Kidney (tissue), 14 donors: ENCODE measurements around the gene A3GALT2. TPM values are rescaled to one million over a fixed set of nuclear protein-coding genes. Genes with fewer than 3 reads are reported as not detected.

ENCODE experiments used
- DNase-seq, 5 donors: peaks; one replicate each; pipeline ENCODE4 v3.0.0-alpha.2; 2013 to 2020
- FAIRE-seq: peaks from 2 replicates; lab custom pipeline; 2012; peaks lifted over from hg19 to GRCh38; lab: Jason Lieb, UNC
- H3K27ac ChIP-seq, 2 donors: one replicate each; pipeline ENCODE4 v1.7.0; 2013; ENCODE audit warnings: low read depth in 2 of 2, low read length in 2 of 2, inconsistent platforms in 1 of 2
- H3K27me3 ChIP-seq: one replicate; pipeline ENCODE4 v1.7.1; 2013; ENCODE audit warnings: low read length, inconsistent platforms; ENCODE audit not compliant: control insufficient read depth, insufficient read depth
- H3K36me3 ChIP-seq, 3 donors: one replicate each; pipeline versions ENCODE4 v1.7.0 to v1.7.1; 2013; ENCODE audit warnings: low read length in 3 of 3, control low read depth in 1 of 3, inconsistent platforms in 1 of 3; ENCODE audit not compliant: insufficient read depth in 3 of 3, control insufficient read depth in 2 of 3
- H3K4me1 ChIP-seq, 3 donors: one replicate each; pipeline versions ENCODE4 v1.7.0 to v1.7.1; 2013; ENCODE audit warnings: low read length in 3 of 3, inconsistent platforms in 1 of 3, low read depth in 1 of 3; ENCODE audit not compliant: control insufficient read depth in 2 of 3, insufficient read depth in 2 of 3
- H3K4me3 ChIP-seq, 3 donors: one replicate each; pipeline versions ENCODE4 v1.7.0 to v1.8.1; 2013; ENCODE audit warnings: low read length in 3 of 3, control low read depth in 1 of 3, inconsistent platforms in 1 of 3
- H3K9ac ChIP-seq, 3 donors: one replicate each; pipeline versions ENCODE4 v1.7.0 to v1.7.1; 2013; ENCODE audit warnings: low read length in 3 of 3, control low read depth in 1 of 3, inconsistent platforms in 1 of 3
- H3K9me3 ChIP-seq, 3 donors: one replicate each; pipeline versions ENCODE4 v1.7.0 to v1.7.1; 2013; ENCODE audit warnings: low read length in 3 of 3, control low read depth in 1 of 3, inconsistent platforms in 1 of 3; ENCODE audit not compliant: control insufficient read depth in 2 of 3, insufficient read depth in 1 of 3
- intact Hi-C: fragments of 100-400 bp; cut with DNase I; formaldehyde crosslinking; loops from one replicate; pipeline ENCODE4 v1.11.1; 2022
- polyA plus RNA-seq: library from polyadenylated mRNA; stranded (reverse); fragments of 350-450 nt; fragmentation: Illumina TruSeq; extraction: RNeasy Lipid Tissue Mini Kit (QIAGEN cat#74804); gene quantifications from one replicate; pipeline ENCODE4 v1.2.3, GENCODE V29; 2014; ENCODE audit warnings: low read depth, low replicate concordance; ENCODE audit not compliant: insufficient read depth
- total RNA-seq: library from RNA; stranded (reverse); fragmentation: NEBNext Ultra II Directional; extraction: Animal tissue kit (Norgen Biotek cat#: 25700); gene quantifications from one replicate; pipeline ENCODE4 v1.2.1, GENCODE V29; 2021
- TF ChIP-seq, protein P1 (sequence below): IDR thresholded peaks from 3 replicates; pipeline ENCODE4 v1.5.1; 2012; ENCODE audit warnings: mild to moderate bottlenecking, moderate library complexity, borderline replicate concordance; ENCODE audit not compliant: insufficient read depth; ENCODE audit errors: extremely low read depth
- donor health status: control.
- donor health status: control.
- donor health status: control.
- donor health status: control.
- donor health status: control.
- donor health status: DM: yes; HTN: yes; CAD: no.
- donor health status: Normal renal cell carcinoma (clear cell type).

Gene A3GALT2
- total and polyA plus RNA-seq, 2 donors from 2014 or later = not detected

DNA sequence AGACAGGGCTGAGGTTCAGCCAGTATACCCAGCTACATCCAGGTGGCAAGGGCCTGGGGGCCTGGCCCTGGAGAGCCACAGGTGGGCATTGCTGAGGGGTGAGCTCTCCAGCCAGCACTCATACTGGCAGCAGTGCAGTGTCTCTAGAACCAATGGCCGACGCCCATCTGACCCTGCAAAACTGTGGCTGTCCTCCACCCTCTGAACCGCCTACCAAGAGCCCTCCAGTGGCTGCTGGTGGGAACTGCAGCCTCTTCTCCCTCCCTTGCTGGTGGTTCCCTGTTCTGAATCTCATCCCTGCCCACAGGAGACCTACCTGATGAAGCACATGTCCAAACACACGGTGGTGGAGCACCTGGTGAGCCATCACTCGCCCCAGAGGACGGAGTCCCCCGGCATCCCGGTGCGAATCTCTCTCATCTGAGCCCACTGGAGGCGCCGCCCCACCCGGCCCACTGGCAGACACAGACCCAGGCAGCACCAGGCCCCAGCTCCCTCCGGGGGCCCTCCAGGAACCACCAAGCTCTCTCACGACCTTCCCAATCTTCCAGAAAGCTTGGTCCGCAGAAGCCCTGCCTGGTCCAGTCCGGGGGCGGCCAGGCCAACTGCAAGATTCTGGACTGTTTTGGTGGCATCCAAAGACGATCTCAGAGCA is 22.1 kb downstream of the A3GALT2 start:
- Histone ChIP-seq H3K27ac (no peak overlapping the region), H3K4me3 (no peak overlapping the region), H3K9me3 (no peaks in the 10 kb centered on the region), H3K9ac (no peak overlapping the region), H3K36me3 (peaks cover 5 to 32% (median 12%) of the 10 kb centered on the region in 3 donors), H3K27me3 (no peaks in the 10 kb centered on the region), H3K4me1 (peaks cover 0 to 9% (median 6%) of the 10 kb centered on the region in 3 donors)
- TF ChIP-seq, protein P1, sequence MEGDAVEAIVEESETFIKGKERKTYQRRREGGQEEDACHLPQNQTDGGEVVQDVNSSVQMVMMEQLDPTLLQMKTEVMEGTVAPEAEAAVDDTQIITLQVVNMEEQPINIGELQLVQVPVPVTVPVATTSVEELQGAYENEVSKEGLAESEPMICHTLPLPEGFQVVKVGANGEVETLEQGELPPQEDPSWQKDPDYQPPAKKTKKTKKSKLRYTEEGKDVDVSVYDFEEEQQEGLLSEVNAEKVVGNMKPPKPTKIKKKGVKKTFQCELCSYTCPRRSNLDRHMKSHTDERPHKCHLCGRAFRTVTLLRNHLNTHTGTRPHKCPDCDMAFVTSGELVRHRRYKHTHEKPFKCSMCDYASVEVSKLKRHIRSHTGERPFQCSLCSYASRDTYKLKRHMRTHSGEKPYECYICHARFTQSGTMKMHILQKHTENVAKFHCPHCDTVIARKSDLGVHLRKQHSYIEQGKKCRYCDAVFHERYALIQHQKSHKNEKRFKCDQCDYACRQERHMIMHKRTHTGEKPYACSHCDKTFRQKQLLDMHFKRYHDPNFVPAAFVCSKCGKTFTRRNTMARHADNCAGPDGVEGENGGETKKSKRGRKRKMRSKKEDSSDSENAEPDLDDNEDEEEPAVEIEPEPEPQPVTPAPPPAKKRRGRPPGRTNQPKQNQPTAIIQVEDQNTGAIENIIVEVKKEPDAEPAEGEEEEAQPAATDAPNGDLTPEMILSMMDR = peak; percentile 80
- FAIRE-seq = no peak
- DNase-seq = peak; percentile 35 to 88 (median 67)
- intact Hi-C loops = loop anchor here (5.0 kb wide), 1 partner anchor 69 kb away; no protein-coding TSS in a partner anchor

DNA sequence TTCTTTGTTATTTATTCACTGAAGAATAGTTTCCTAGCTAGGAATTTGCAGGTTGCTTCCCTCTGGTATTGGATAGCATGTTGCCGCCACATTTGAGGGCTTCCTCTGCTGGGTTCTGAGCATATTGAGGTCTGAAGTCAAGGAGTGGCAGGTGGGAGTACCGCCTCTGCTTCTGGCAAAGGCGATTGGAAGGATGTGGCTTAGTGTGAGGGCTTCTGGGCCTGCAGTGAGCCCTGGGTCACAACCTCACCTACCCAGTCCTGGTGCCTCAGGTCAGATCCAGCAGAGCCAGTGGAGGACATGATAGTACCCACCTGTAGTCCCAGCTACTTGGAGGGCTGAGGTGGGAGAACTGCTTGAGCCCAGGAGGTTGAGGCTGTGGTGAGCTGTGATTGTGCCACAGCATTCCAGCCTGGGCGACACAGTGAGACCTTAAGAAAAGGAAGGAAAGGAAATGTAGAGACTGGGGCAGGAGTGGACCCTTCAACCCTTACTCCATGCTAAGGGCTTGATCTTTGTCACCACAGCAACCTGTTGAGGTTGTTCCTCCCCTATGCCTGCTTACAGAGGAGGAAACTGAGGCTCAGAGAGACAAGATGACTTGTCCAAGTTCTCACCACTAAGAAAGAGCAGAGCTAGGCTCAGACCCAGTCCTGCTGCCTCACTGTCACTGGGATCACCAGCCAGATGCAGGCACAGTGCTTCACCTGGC is 22.8 kb downstream of the A3GALT2 start:
- no peak overlapping the region for H3K4me3 ChIP-seq
- FAIRE-seq = no peak
- H3K27ac ChIP-seq = no peak overlapping the region
- H3K27me3 ChIP-seq = no peaks in the 10 kb centered on the region
- peaks cover 8 to 33% (median 12%) of the 10 kb centered on the region in 3 donors for H3K36me3 ChIP-seq
- no peaks in the 10 kb centered on the region for H3K9me3 ChIP-seq
- no peak for DNase-seq
- TF ChIP-seq, protein P1 = no peak
- no peak overlapping the region for H3K9ac ChIP-seq
- intact Hi-C loops = loop anchor here (5.0 kb wide), 1 partner anchor 69 kb away; no protein-coding TSS in a partner anchor
- H3K4me1 ChIP-seq = peaks cover 0 to 9% (median 6%) of the 10 kb centered on the region in 3 donors

DNA sequence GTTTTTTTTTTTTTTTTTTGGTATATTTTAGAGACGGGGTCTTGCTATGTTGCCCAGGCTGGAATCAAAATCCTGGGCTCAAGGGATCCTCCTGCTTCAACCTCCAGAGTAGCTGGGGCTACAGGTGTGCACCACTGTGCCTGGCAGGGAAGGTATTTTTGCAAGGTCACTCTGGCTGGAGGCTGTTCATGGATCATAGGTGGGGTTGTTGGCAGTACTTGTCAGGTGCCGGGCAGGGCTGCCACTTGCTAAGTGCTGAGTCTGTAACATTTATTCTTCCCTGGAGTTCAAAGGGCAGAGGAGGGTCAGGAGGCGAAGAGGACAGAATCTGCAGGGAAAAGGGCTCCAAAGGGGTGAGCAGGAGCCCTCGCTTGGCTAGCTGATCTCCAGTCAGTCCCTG is 24.1 kb downstream of the A3GALT2 start:
- peaks cover 8 to 33% (median 12%) of the 10 kb centered on the region in 3 donors for H3K36me3 ChIP-seq
- H3K9ac ChIP-seq = no peak overlapping the region
- no peak overlapping the region for H3K4me3 ChIP-seq
- DNase-seq (peak in 1 of 5 donors; percentile 12), FAIRE-seq (no peak)
- peaks cover 0 to 11% (median 6%) of the 10 kb centered on the region in 3 donors for H3K4me1 ChIP-seq
- H3K27ac ChIP-seq = no peak overlapping the region
- no peaks in the 10 kb centered on the region for H3K27me3 ChIP-seq
- intact Hi-C loops = loop anchor here (5.0 kb wide), 1 partner anchor 70 kb away; no protein-coding TSS in a partner anchor
- TF ChIP-seq, protein P1 = no peak
- no peaks in the 10 kb centered on the region for H3K9me3 ChIP-seq
